WTC11 (cell line): Measurements from ENCODE around the gene PPP2R2C. TPM values are rescaled to one million over a fixed set of nuclear protein-coding genes. Genes with fewer than 3 reads are reported as not detected.
A peak's percentile ranks its signal among the peaks of the same experiment; 100 is the strongest.

ENCODE experiments used
- ATAC-seq: fragments of 200-7000 bp; cut with Tn5 transposase; 2 replicates; pipeline ENCODE4 v1.10.0; 2021; ENCODE audit warnings: mild to moderate bottlenecking, moderate library complexity
- CTCF ChIA-PET: fragments of 300-600 bp; sonication (Branson Sonifier 250); formaldehyde crosslinking; loops from one replicate; lab custom pipeline; 2021; ENCODE audit warnings: antibody characterized with exemption; lab: Charles Lee
- POLR2A ChIA-PET: fragments of 350-600 bp; sonication (Branson Sonifier 250); formaldehyde crosslinking; loops from one replicate; lab custom pipeline; 2021; ENCODE audit warnings: antibody characterized with exemption; lab: Charles Lee
- DNase-seq: peaks from one replicate; pipeline ENCODE4 v3.0.0; 2021; ENCODE audit warnings: low spot score
- H3K27ac Mint-ChIP-seq: 2 replicates; pipeline ENCODE4 v1.8.0; 2021; ENCODE audit warnings: mixed read lengths
- H3K27me3 Mint-ChIP-seq: 2 replicates; pipeline ENCODE4 v1.8.0; 2021; ENCODE audit warnings: low read depth, mild to moderate bottlenecking, moderate library complexity, mixed read lengths
- H3K36me3 Mint-ChIP-seq: 2 replicates; pipeline ENCODE4 v1.8.0; 2021; ENCODE audit warnings: mixed read lengths
- H3K4me1 Mint-ChIP-seq: 2 replicates; pipeline ENCODE4 v1.8.0; 2022; ENCODE audit warnings: mixed read lengths
- H3K4me3 Mint-ChIP-seq: 2 replicates; pipeline ENCODE4 v1.8.0; 2021; ENCODE audit warnings: mild to moderate bottlenecking, moderate library complexity, mixed read lengths
- H3K9me3 Mint-ChIP-seq: 2 replicates; pipeline ENCODE4 v1.8.0; 2021; ENCODE audit warnings: mixed read lengths
- ARID4B ChIP-seq: sonication (generic); formaldehyde crosslinking; IDR thresholded peaks from 2 replicates; pipeline ENCODE4 v1.8.0; 2023; ENCODE audit warnings: missing genetic modification reagents, mild to moderate bottlenecking, borderline replicate concordance
- ATF1 ChIP-seq: sonication (generic); formaldehyde crosslinking; IDR thresholded peaks from 2 replicates; pipeline ENCODE4 v1.8.1; 2023; ENCODE audit warnings: mild to moderate bottlenecking, moderate library complexity, missing genetic modification reagents
- E2F5 ChIP-seq: sonication (generic); formaldehyde crosslinking; IDR thresholded peaks from 2 replicates; pipeline ENCODE4 v1.8.1; 2022; ENCODE audit warnings: mild to moderate bottlenecking, moderate library complexity, missing genetic modification reagents
- FOXP4 ChIP-seq: sonication (generic); formaldehyde crosslinking; IDR thresholded peaks from 2 replicates; pipeline ENCODE4 v1.8.0; 2022; ENCODE audit warnings: mild to moderate bottlenecking, missing genetic modification reagents
- GTF2I ChIP-seq: fragments of 250-450 bp; sonication (Bioruptor Pico); conservative IDR thresholded peaks from 2 replicates; pipeline ENCODE4 v1.4.0; 2021; ENCODE audit warnings: mild to moderate bottlenecking
- HMGXB4 ChIP-seq: sonication (generic); formaldehyde crosslinking; IDR thresholded peaks from 2 replicates; pipeline ENCODE4 v1.8.1; 2023; ENCODE audit warnings: mild to moderate bottlenecking, moderate library complexity, missing genetic modification reagents
- IRF2 ChIP-seq: sonication (generic); formaldehyde crosslinking; IDR thresholded peaks from 2 replicates; pipeline ENCODE4 v1.8.0; 2022; ENCODE audit warnings: low read depth, missing genetic modification reagents, borderline replicate concordance
- MAX ChIP-seq: sonication (generic); formaldehyde crosslinking; IDR thresholded peaks from 2 replicates; pipeline ENCODE4 v1.8.0; 2022; ENCODE audit warnings: mild to moderate bottlenecking, missing genetic modification reagents
- NFYB ChIP-seq: sonication (generic); formaldehyde crosslinking; conservative IDR thresholded peaks from 2 replicates; pipeline ENCODE4 v1.8.0; 2022; ENCODE audit warnings: low read depth, missing genetic modification reagents
- NR3C1 ChIP-seq: sonication (generic); formaldehyde crosslinking; conservative IDR thresholded peaks from 2 replicates; pipeline ENCODE4 v1.8.1; 2023; ENCODE audit warnings: low read depth, mild to moderate bottlenecking, missing genetic modification reagents
- TEAD4 ChIP-seq: sonication (generic); formaldehyde crosslinking; IDR thresholded peaks from 2 replicates; pipeline ENCODE4 v1.8.0; 2022; ENCODE audit warnings: mild to moderate bottlenecking, missing genetic modification reagents
- TP53 ChIP-seq: sonication (generic); formaldehyde crosslinking; IDR thresholded peaks from 2 replicates; pipeline ENCODE4 v1.8.1; 2023; ENCODE audit warnings: mild to moderate bottlenecking, missing genetic modification reagents
- ZBTB21 ChIP-seq: sonication (generic); formaldehyde crosslinking; IDR thresholded peaks from 2 replicates; pipeline ENCODE4 v1.8.1; 2023; ENCODE audit warnings: mild to moderate bottlenecking, missing genetic modification reagents, borderline replicate concordance
- ZBTB43 ChIP-seq: sonication (generic); formaldehyde crosslinking; IDR thresholded peaks from 2 replicates; pipeline ENCODE4 v1.8.1; 2023; ENCODE audit warnings: mild to moderate bottlenecking, missing genetic modification reagents
- ZNF138 ChIP-seq: sonication (generic); formaldehyde crosslinking; conservative IDR thresholded peaks from 2 replicates; pipeline ENCODE4 v1.8.1; 2022; ENCODE audit warnings: mild to moderate bottlenecking, moderate library complexity, missing genetic modification reagents
- ZNF263 ChIP-seq: sonication (generic); formaldehyde crosslinking; IDR thresholded peaks from 2 replicates; pipeline ENCODE4 v1.8.1; 2022; ENCODE audit warnings: low read depth, mild to moderate bottlenecking, moderate library complexity, missing genetic modification reagents
- ZSCAN18 ChIP-seq: fragments of 250-450 bp; sonication (Bioruptor Pico); IDR thresholded peaks from 2 replicates; pipeline ENCODE4 v2.1.2; 2022; ENCODE audit warnings: mild to moderate bottlenecking, moderate library complexity
- total RNA-seq: library from RNA; stranded (reverse); gene quantifications from 3 replicates; pipeline ENCODE4 v1.2.3, GENCODE V29; 2021

Gene PPP2R2C
- total RNA-seq, 1 experiment from 2014 or later, result 11.5 TPM

GRCh38 chr4:6493658-6494304 is 21.4 kb upstream of the PPP2R2C start:
- Mint-ChIP-seq H3K36me3 (no peaks in the 10 kb centered on the region), H3K4me3 (no peak overlapping the region), H3K27ac (no peak overlapping the region), H3K27me3 (no peaks in the 10 kb centered on the region; the same call in 1 of the 2 replicates), H3K4me1 (peaks cover 16% of the 10 kb centered on the region), H3K9me3 (peaks cover 7% of the 10 kb centered on the region)
- POLR2A ChIA-PET, result interaction anchor here (0.6 kb wide), 1 partner anchor 176 kb away, joined by 5 read pairs; no protein-coding TSS in a partner anchor
- no peak for TF ChIP-seq TEAD4 (CRISPR knock-in tag)
- no peak for TF ChIP-seq MAX (CRISPR knock-in tag)
- no peak for TF ChIP-seq GTF2I (CRISPR knock-in tag)
- TF ChIP-seq ZNF263, result no peak
- no peak for TF ChIP-seq ATF1 (CRISPR knock-in tag)
- no peak for TF ChIP-seq NFYB (CRISPR knock-in tag)
- TF ChIP-seq IRF2, result no peak
- CTCF ChIA-PET, result interaction anchor here (0.8 to 1.7 kb wide), 4 partner anchors 20 to 55 kb away, joined by 4 to 8 read pairs (median 4); no protein-coding TSS in a partner anchor
- DNase-seq, result no peak
- peak; percentile 82 for ATAC-seq

GRCh38 chr4:6492861-6493657 is 20.6 kb upstream of the PPP2R2C start:
- no peak for TF ChIP-seq TEAD4 (CRISPR knock-in tag)
- TF ChIP-seq ARID4B (CRISPR knock-in tag), result no peak
- TF ChIP-seq E2F5, result no peak
- TF ChIP-seq FOXP4 (CRISPR knock-in tag), result no peak
- TF ChIP-seq IRF2, result no peak
- TF ChIP-seq GTF2I (CRISPR knock-in tag), result no peak
- no peak for TF ChIP-seq ZBTB21 (CRISPR knock-in tag)
- TF ChIP-seq ZNF263, result no peak
- no peak for TF ChIP-seq NR3C1 (CRISPR knock-in tag)
- no peak for TF ChIP-seq ZSCAN18 (CRISPR knock-in tag)
- no peak for TF ChIP-seq ZNF138 (CRISPR knock-in tag)
- no peak for TF ChIP-seq ZBTB43
- no peak for TF ChIP-seq TP53 (CRISPR knock-in tag)
- TF ChIP-seq HMGXB4 (CRISPR knock-in tag), result no peak
- ChIA-PET CTCF (interaction anchor here (0.8 to 1.7 kb wide), 4 partner anchors 19 to 55 kb away, joined by 4 to 8 read pairs (median 4); no protein-coding TSS in a partner anchor), POLR2A (interaction anchor here (0.6 kb wide), 1 partner anchor 177 kb away, joined by 5 read pairs; no protein-coding TSS in a partner anchor)
- H3K9me3 Mint-ChIP-seq, result peaks cover 7% of the 10 kb centered on the region
- H3K4me1 Mint-ChIP-seq, result peaks cover 16% of the 10 kb centered on the region
- H3K27ac Mint-ChIP-seq, result no peak overlapping the region
- ATAC-seq, result no peak
- no peaks in the 10 kb centered on the region; the same call in 1 of the 2 replicates for H3K27me3 Mint-ChIP-seq
- H3K36me3 Mint-ChIP-seq, result no peaks in the 10 kb centered on the region
- H3K4me3 Mint-ChIP-seq, result no peak overlapping the region
- no peak for DNase-seq
